GM18498 (cell line): ENCODE measurements around the gene NFIA.

Experiments
- ATAC-seq: cut with Tn5 transposase; IDR thresholded peaks from one replicate; pipeline ENCODE4 v1.9.1; 2021; ENCODE audit warnings: mild to moderate bottlenecking, moderate library complexity; ENCODE audit not compliant: unreplicated experiment

Gene NFIA

DNA sequence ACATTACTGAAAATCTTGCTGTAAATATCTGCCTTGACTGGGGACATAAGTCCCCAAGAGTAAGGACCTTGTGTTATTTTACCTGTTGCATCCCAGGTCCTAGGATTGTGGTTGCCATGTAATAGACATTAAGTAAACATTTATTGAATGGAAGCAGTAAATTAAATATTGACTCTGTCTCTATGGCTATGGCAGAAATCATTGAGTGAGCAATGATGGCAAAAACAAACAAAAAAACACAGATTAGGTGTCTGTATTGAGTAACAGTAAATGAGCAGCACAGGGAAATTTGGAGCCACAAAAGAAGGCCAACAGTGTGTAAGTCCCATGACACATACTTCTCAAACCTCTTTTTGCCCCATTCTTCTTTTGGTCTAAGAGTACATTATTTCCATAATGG, 240.4 kb downstream of the NFIA start:
- no peak for ATAC-seq

DNA sequence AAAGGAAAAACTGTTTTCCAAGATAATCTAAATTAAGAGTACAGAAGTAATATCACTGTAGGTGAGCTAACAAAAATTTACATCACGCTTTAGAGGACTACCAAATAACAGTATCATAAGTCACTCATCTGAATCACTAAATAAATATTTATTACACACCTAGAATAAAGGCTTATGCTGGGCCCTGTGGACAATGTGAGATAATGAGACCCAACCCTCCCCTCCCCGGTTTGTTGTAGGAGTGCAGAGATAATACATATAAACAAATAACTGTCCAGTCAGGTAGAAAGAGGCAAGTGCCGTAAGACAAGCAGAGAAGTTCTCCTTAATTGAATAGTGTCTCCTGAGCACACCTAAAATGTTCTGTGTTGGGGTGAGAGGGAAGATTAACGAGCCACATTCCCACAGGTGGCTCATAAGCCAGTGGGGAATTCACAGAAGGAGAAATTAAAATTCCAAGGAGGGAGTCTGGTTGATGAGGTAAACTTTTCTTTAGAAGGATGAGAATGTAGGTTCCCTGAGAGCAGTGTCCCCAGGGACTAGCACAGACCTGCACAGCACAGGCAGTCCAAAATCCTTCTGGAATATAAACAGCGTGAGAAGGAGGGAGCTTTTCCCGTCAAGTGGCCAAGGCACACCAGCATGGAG, 241.4 kb downstream of the NFIA start:
- no peak for ATAC-seq

DNA sequence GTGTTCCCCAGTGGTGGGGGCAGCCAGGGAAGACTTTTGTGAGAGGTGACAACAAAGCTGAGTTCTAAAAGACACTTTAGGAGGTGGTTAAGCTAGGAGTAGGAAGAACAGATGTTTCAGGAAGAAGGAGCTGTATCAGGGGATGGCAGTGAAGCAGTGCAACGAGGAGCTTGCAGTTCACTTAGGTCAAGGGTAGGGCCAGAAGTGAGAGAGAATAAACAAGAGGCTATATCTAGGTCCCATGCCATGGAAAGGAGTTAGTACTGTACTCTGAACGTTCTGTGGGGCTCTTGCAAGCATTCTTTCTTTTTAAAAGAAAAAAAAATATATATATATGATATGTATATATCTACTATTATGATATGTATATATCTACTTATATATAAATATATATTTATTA, 244.4 kb downstream of the NFIA start:
- ATAC-seq, result no peak

DNA sequence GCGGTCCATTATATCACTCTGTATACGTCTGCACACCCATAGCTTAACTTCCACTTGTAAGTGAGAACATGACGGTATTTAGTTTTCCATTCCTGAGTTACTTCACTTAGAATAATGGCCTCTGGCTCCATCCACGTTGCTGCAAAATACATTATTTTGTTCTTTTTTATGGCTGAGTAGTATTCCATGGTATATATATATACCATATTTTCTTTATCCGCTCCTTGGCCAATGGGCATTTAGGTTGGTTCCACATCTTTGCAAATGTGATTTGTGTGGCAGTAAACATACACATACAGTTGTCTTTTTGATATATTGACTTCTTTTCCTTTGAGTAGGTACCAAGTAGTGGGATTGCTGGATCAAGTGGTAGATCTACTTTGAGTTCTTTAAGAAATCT, 245.1 kb downstream of the NFIA start:
- ATAC-seq, result no peak

DNA sequence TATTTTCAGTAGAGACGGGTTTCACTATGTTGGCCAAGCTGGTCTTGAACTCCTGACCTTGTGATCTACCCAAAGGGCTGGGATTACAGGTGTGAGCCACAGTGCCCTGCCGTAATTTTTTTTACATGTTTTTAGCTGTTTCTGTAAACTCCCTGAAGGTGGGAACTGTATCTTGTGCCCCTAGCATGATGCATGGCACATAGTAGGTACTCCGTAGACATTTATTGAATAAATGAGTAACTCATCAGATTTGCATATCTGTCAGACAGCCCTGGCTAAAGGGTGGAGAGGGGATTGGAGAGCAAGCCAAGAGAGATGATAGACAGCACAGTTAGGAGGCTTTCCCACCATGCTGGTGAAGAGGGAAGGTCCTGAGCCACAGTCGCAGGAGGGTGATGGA, 247.2 kb downstream of the NFIA start:
- no peak for ATAC-seq

DNA sequence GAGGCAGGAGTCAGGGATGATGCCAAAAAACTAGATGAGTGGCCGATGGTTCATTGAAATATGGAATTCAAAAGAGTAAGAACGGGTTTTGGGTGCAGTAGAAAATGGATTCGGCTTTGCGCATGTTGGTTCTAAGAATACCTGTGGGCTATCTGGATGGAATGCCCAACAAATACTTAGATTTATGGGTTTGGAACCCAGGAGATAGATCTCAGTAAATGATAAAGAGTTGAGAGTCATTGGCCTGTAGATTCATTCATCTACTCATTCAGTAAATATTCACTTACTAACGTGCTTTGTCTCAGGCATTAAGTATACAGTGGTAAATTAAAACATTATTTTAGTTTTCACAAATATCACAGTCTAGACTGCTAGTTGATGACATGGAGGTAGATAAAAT, 247.7 kb downstream of the NFIA start:
- ATAC-seq, result no peak

DNA sequence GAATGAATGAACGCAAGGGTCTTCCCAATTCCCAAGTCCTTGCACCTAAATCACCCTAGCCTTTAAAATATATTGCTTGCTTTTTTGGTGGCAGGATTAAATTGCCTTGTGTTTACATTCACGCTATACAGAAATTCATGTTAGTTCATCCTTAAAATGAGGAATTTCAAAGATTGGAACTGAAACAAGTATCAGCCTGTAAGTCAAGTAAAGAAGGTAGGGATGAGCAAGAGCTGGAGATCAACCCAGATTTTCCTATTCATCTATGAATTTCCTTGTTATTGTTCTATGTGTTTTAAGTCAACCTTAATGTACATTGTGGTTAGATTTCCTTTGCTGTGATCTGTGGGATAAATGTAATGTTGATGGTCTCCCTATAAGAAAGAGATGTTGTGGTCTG, 248.2 kb downstream of the NFIA start:
- ATAC-seq, result no peak

DNA sequence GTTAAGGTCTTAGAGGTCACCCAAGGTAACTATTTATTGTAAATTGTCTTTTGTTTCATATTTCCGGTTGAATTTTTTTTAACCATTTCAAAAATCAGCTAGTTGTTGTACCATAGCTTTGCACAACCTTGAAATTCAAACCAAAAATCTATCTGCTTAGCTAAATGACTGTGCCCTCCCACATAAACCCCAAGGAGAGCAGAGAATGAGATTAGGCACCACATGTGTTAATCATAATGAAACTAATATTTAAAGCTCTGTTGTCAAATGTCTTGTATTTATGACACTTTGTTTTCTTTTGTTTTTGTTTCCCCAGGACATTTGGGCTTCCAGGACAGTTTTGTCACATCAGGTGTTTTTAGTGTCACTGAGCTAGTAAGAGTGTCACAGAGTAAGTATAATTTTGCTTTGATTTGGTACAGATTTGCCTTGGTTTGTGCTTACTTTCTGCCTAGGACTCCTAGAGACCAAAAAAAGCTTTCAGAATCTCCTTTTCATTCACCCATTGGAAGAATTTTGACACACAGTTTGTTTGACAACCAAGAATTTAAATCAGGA, 249.9 kb downstream of the NFIA start:
- ATAC-seq, result peak; percentile 99

DNA sequence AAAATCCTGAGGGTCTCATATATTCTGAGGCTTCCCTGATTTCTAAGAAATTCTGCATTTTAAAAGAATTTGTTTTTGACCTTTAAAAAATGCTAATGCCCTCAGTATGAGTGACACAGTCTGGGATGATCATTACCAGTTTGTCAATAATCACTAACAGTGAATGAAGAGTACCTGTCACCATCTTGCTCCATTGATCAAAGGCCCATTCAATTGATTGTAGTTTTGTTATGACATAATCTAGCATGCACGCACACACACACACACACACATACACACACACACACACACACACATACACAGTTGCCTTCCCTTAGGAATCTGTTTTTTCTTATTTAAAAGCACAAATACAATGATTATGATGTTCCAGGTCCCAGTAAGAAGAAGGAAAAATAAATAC, 250.4 kb downstream of the NFIA start:
- ATAC-seq, result no peak

DNA sequence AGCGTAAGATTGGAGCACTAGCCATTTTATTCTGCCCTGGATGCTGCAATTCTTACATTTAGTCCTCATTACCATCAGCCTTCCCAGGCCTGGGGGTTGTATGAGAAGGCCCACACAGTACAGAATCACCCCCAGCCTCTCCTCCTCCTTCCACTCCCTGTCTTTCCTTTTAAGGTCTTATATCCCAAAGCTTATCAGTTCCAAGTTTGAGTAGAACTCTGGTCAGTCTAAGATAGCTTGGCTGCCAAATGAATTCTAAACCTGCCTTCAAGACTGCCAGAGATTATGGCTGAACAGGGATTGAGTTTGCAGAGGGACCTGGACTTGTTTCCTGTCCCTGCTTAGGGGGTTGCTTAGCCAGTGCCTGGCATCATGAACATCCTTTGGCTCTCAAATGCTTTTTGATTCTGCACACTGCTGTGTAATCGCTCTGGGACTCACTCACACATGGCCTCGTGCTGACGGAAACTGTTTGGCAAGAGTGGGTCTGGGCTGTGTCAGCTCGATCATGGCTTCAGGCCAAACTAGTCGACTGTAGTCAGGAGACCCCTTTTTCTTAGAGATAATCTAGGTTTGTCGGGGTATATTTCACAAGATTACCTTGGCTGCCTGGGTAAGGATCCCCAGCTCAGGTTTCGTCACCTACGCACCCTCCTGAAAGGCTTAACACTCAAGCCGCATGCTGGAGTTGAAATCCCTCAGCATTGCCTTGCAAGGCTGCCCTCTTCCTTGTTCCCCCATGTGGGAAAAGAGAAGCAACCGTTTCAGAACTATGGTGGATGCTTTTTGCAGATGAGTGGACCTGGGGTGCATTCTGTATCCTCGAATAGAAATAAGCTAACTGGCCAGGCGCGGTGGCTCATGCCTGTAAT, 252.6 kb downstream of the NFIA start:
- no peak for ATAC-seq

DNA sequence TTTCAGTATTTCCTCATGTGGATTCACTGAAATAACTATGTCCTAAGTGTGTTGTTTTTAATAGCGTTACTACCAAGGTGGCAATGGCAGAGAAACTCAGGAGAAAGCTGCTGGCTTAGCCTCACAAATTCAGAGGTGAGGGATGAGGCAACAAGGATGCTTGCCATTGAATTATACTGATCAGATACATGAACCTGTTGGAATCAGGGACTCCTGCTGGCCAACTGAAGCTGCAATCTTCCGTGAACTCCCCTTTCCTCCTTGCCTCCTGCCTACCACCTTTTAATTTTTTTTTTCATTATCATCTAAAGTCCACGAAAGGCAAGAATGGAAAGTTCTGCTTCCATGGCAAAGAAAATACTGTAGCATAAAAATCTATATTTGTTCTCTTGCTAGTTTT, 254.7 kb downstream of the NFIA start:
- ATAC-seq, result no peak

DNA sequence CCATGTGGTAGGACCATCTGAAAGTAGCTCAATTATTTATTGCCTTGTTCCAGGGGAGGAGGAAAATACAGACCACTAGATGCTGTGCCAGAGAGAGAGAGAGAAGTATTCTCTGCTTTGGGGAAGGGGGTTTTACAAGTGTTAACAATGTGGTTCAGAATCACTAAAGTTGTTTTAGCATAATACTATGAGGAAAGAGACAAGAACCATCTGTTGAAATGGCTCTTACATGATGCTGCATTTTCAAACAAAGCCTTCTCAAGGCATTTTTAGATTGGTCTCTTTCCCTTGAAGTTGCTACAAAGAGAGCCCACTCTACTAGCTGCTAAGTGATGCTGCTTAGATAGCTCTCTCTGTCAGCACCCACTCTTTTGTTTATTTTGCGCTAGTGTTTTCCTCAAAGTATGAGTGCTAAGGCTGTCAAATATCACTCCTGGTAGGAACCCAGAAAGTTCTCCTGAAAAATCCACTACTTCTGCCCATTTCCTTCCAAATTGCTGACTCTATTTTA, 255.1 kb downstream of the NFIA start:
- ATAC-seq, result no peak

DNA sequence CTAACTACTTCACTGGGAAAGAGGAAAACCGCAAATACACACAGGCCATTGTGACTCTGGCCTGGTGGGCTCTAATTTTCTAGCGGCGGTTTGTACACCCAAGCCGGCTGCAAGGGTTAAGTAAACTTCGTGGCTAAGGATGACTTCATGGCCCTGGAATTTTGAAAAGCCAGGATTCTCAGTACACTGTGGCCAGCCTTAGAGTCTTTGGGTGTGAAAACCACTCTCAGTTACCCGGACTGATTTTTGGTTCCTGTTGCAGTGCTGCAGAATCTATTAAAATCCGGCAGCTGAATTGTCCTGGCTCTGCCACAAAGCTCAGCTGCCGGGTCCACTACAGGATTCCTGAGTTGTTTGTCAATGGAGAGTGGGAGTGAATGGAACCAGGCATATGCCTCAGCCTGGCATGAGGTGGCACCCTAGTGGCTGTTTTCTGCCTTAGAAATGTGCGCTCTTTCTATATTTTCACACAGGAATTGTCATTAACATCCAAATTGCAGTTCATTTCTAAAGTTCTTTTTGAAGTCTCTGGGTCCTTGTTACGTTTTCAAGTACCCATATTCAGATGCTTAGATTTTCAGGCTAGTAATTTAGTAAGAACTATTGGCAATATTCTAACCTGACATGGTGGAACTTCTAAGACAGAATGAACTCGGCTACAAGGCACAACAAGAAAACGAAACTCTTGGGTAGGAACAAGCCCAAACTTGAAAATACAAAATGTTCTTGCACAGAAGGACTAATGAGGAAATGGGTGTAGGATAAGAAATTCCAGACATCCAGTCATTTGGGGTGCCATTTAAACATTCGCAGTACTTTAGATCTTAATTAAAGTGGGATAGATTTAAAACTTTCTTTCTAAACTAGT, 255.9 kb downstream of the NFIA start:
- ATAC-seq, result peak; percentile 62

DNA sequence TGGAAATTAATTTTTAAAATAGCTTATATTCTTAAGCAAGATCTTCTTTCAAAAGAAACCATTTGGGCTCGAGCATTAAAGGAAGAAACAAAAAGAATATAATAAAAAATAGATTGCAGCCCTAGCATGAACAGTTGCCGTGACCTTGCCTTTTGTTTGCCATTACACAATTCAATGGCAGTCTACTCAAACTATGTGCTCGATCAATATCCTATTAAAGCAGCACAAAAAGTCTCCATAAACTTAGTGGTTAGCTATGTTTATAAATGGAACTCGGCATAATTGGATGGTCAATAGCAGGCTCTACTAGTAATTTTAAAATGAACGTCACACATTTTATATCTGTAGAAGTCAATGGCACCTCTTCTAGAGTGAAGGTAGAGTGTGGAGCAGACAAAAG, 256.5 kb downstream of the NFIA start:
- no peak for ATAC-seq

DNA sequence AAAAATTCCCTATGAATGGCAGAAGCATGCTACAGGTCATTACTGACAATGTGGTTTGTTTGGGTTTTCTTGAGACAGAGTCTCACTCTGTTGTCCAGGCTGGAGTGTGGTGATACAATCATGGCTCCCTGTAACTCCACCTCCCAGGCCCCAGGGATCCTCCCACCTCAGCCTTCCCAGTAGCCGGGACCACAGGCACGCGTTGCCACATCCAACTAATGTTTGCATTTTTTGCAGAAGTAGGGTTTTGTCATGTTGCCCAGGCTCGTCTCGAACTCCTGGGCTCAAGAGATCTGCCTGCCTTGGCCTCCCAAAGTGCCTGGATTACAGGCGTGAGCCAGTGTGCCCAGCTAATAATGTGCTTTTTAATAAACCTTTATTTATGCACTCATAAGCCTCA, 259.1 kb downstream of the NFIA start:
- no peak for ATAC-seq

DNA sequence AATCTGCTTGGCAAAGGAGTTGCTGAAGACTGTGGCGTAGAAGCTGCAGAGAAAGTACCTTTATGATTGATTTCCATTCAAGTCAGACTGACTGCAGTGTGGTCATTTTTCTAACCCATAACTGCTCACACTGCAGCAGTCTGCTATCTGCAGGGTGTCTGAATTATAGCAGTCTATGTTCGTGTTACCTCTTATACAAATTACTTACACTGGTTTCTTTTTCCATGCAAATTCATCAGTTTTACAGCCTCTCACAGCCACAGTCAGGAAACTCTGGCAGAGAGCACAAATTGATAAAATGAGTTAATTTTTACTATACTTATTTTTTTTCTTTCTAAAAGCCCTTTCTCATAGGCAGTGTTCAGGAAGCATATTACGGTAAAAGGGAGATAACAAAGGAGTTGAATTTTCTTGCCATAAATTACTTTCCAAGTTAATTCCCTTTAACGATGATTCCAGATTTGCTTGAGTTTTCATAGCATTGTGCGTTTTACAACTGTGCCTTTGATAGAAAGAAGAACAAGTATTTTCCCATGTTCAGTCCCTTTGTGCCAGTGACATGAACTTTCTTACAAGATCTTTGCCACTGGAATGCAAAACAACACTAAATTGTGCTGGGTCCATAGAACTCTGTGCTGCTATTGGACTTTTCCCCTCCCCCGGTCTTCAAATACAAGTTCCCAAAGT, 261.5 kb downstream of the NFIA start:
- ATAC-seq, result no peak

DNA sequence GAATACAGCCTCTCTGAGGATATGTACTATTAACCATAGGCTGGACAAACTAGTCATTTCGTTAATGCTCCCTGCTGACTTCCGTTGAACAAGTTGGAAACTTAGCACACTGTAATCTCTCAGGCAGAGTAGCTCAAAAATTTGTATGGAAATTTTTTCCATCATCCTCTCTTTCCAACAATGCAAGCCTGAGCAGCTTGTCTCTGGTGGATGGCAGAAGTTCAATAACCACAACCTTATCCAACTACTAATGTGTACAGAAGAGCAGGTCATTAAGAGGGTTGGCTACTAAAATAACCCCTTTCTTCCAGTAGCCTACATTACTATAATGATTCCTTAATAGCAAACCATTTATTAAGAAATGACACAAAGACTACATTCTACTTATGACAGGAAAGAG, 262.3 kb downstream of the NFIA start:
- no peak for ATAC-seq

DNA sequence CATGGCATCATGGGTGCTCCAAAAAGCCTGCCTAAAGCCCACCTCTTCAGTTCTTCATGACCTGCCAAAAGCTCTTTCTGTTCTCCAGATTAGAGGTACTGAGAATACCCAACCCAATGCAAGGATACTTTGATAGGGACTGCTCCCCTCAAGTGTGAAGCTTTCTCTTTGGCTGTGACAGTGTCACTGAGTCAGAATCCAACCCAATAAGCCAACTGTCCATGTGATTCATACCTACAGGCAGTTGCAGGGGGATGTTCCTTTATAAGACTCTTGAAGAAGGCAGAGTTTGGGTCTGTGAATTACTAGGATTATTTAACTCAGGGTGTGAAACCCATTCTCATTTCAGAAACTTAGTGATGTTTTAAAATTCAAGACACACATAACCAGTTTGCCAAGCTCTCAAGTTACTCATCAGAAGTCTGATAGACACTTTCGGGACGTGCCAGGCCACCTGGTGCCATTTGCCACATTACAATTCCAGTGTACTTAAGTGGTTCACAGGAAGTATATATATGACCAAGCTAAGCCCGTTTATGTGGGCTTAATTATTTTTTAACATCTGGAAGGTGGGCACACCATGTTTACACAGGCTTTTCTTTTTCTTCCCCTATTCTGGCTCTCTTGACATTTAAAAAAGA, 265.8 kb downstream of the NFIA start:
- ATAC-seq, result no peak

DNA sequence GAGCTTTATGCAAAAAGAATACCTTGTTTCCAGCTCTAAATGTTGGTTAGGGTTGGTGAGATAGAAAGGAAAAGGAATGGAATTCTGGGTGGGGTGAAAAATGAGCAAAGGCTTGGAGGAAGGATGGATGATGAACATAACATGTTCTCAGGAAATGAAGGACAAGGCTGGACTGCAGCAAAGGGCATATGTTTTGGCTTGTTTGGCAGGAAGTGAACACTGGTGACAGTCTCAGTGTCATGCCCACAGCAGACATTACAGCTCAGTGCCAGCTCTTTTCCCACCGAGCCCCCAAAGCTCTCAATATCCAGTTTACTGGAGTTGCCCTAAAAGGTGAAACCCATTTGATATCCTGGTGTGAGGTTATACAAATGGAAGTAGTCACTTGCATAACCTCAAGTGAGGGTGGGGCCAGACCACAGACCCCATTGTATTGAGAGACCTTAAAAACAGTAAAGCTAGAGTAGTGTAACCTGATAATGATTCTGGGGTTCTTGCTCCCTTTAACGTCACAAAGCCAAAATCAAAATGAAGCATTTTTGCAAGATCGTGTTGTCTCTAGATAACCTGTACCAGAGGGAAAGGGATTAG, 270.6 kb downstream of the NFIA start:
- ATAC-seq, result no peak
